Measurements from ENCODE around the gene AP3M1. TPM values are rescaled to one million over a fixed set of nuclear protein-coding genes. Genes with fewer than 3 reads are reported as not detected.
A peak's percentile ranks its signal among the peaks of the same experiment; 100 is the strongest.
"Not testable (repeated sequence)": the region's sequence is repeated elsewhere in the genome, so short reads cannot be mapped to it uniquely, and the experiment has no call there.

The AP3M1 gene
- total RNA-seq, 1 donor from 2014 or later = 39.1 TPM

GRCh38 chr10:74164716-74165529, 14.3 kb upstream of the AP3M1 start:
- DNase-seq (ENCODE audit: low read depth) = no peak

GRCh38 chr10:74163319-74164068, 12.9 kb upstream of the AP3M1 start:
- DNase-seq (ENCODE audit: low read depth) = no peak

- DNase-seq (ENCODE audit: low read depth) = no peak
These were observed 9.4 kb upstream of the AP3M1 start for GRCh38 chr10:74160013-74160412.

GRCh38 chr10:74156919-74157289, 6.3 kb upstream of the AP3M1 start:
- DNase-seq (ENCODE audit: low read depth) = peak; percentile 55

GRCh38 chr10:74153676-74154075, 3.0 kb upstream of the AP3M1 start:
- DNase-seq (ENCODE audit: low read depth) = no peak

DNA sequence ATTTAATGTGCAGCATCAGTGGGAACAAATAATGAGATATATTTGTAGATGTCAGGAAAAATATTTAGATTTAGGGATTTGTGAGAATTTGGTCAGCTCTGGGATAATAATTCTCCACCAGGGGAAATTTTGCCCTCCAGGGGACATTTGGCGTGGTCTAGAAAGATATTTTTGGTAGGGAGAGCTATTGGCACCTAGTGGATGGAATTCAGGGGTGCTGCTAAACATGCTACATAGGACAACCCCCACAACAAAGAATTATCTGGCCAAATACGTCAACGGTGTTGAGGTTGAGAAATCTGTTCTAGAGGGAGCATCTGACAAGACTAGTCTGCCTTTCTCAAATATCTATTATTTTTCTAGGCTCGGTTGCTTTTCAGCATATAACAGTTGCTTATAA, 2.5 kb upstream of the AP3M1 start:
- DNase-seq (ENCODE audit: low read depth) = peak; percentile 69

GRCh38 chr10:74151879-74152722, 1.5 kb upstream of the AP3M1 start:
- DNase-seq (ENCODE audit: low read depth) = no peak

DNA sequence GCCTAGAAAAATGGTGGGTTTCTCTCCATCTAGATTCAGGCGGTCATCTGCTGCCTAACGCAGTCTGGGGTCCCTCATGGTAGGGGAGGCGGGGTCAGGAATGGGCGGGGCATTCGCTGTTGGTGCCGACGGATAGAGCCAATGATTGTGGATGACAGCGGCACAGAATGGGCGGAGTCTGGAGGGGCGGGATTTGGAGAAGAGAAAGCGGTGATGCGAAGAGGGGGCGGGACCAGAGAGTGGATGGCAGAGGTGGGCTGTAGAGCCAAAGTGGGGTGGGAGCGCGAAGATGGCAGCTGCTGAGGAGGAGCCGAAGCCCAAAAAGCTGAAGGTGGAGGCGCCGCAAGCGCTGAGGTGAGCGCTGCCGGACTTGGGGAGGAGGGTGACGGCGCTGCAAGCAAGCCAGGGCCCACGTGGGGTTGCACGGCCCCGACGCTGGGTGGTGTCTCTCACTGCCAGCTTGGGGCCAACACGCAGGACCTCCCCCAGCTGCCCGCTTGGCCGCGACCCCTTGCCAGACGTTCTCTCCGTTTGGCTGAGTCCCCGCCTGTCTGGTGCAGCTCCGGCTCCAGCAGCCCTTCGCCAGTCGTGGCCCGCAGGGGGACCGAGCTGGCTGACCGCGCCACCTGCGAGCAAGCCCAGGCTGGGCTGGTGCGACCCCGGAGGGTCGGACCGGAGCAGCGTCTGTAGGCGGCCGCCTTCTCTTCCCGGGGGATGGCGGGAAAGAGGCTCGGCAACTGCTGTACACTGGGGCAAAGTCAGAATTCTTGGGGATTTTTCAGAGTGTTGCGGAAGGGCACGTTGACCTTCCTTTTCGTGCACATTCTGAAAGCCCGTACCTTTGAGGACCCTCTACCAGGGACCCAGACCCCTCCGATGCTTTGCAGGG, 606 bp upstream of the AP3M1 start, which contains the start of gene ADK:
TSS of gene ADK (plus strand) at position 232 of the 889 bp plus-strand sequence. CDS start at position 290, 58 bp downstream.
- peak; percentile 99 for DNase-seq (ENCODE audit: low read depth)

DNA sequence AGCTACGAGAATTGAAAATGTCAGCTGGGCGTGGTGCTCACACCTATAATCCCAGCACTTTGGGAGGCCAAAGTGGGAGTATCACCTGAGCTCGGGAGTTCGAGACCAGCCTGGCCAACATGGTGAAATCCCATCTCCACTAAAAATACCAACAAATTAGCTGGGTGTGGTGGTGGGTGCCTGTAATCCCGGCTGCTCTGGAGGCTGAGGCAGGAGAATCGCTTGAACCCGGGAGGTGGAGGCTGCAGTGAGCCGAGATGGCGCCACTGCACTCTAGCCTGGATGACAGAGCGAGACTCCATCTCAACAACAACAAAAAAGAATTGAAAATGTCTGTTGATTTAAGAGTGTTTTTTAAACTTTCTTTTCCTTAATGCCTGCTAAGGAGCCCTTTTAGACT, 3.6 kb downstream of the AP3M1 start:
- DNase-seq (ENCODE audit: low read depth) = not testable (repeated sequence)

DNA sequence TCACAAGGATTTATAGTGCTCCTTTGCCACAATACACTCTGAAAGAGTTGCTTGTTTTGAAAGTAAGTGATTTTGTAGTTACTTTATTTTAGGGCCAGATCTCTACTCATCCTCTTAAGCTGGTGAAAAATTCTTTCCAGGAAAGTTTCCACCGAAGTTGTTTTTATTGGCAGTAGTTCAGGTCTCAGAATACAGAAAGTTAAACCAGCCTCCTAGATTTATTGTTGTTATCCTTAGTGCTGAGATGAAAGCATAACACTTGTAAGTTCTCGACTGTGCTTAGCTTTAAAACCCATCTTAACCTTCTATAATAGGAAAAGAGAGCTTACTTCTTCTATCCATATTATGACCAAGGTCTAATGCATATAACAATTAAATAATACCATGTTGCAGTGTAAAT, 5.5 kb downstream of the AP3M1 start:
- peak; percentile 78 for DNase-seq (ENCODE audit: low read depth)

GRCh38 chr10:74140553-74140952, 10.1 kb downstream of the AP3M1 start:
- no peak for DNase-seq (ENCODE audit: low read depth)

GRCh38 chr10:74139981-74140380, 10.6 kb downstream of the AP3M1 start:
- DNase-seq (ENCODE audit: low read depth) = no peak

GRCh38 chr10:74138596-74138995, 12.0 kb downstream of the AP3M1 start:
- DNase-seq (ENCODE audit: low read depth) = not testable (repeated sequence)

- no peak for DNase-seq (ENCODE audit: low read depth)
These were observed 12.6 kb downstream of the AP3M1 start for GRCh38 chr10:74137992-74138391.

GRCh38 chr10:74135452-74135851, 15.2 kb downstream of the AP3M1 start:
- no peak for DNase-seq (ENCODE audit: low read depth)

- DNase-seq (ENCODE audit: low read depth) = no peak
These were observed 16.5 kb downstream of the AP3M1 start for GRCh38 chr10:74133923-74134820.

GRCh38 chr10:74123081-74123480, 27.5 kb downstream of the AP3M1 start:
- DNase-seq (ENCODE audit: low read depth) = no peak

- DNase-seq (ENCODE audit: low read depth) = no peak
These were observed 28.6 kb downstream of the AP3M1 start for GRCh38 chr10:74122060-74122459.

DNA sequence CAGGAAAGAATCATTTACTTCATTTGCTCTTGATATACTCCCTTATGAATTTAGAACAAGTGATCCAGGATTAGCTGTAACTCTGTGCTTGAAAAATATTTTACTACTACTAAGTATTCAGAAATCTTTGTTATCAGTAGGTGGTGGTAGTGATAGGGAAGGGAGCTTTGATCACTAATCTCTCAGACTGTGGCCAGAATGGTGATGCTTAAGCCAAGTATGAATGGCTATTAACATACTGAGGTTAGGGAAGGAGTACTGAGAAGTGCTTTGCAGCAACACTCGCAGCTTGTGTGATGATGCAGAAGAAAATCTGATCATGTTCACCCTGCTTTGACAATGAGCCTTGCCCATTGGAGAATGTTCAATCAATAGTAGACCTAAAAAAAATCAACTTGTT, 29.3 kb downstream of the AP3M1 start:
- DNase-seq (ENCODE audit: low read depth) = no peak
